Keratinocyte (primary cell): ENCODE measurements around the gene MAPK8. TPM values are rescaled to one million over a fixed set of nuclear protein-coding genes. Genes with fewer than 3 reads are reported as not detected.

Experiments used
- DNase-seq: peaks from one replicate; pipeline ENCODE4 v3.0.0-alpha.2; 2011; ENCODE audit warnings: low read depth, missing footprints, low spot score
- FAIRE-seq: peaks from 2 replicates; lab custom pipeline; 2011; peaks lifted over from hg19 to GRCh38; lab: Jason Lieb, UNC
- H2AFZ ChIP-seq: 2 replicates; pipeline ENCODE4 v1.6.0; 2012; ENCODE audit warnings: low read length, control low read depth, inconsistent platforms; ENCODE audit not compliant: control insufficient read depth
- H3K27ac ChIP-seq: 2 replicates; pipeline ENCODE4 v1.5.1; 2011; ENCODE audit warnings: low read length; ENCODE audit not compliant: control insufficient read depth, insufficient read depth
- H3K27me3 ChIP-seq: 3 replicates; pipeline ENCODE4 v1.6.0; 2011; ENCODE audit warnings: low read length; ENCODE audit not compliant: control insufficient read depth, insufficient read depth; ENCODE audit errors: extremely low read depth
- H3K36me3 ChIP-seq, 2 experiments: 2 replicates in 1 of 2; 3 replicates in 1 of 2; pipeline ENCODE4 v1.5.1; 2011; ENCODE audit warnings: low read length in 2 of 2, mild to moderate bottlenecking in 1 of 2; ENCODE audit not compliant: control insufficient read depth in 2 of 2, insufficient read depth in 2 of 2; ENCODE audit errors: extremely low read depth in 1 of 2
- H3K4me1 ChIP-seq: 3 replicates; pipeline ENCODE4 v1.5.1; 2011; ENCODE audit warnings: low read length; ENCODE audit not compliant: control insufficient read depth, insufficient read depth; ENCODE audit errors: extremely low read depth
- H3K4me2 ChIP-seq: 3 replicates; pipeline ENCODE4 v1.6.0; 2011; ENCODE audit warnings: low read depth, low read length; ENCODE audit not compliant: control insufficient read depth, insufficient read depth; ENCODE audit errors: extremely low read depth
- H3K4me3 ChIP-seq, 3 experiments: fragments of 200-600 bp in 1 of 3; sonication (generic) in 1 of 3; 2 replicates in 2 of 3; 3 replicates in 1 of 3; pipeline ENCODE4 v1.5.1; 2011 to 2016; ENCODE audit warnings: low read length in 3 of 3, mild to moderate bottlenecking in 3 of 3, control low read depth in 2 of 3, inconsistent platforms in 1 of 3, low read depth in 1 of 3, mixed read lengths in 1 of 3, mixed run types in 1 of 3, moderate library complexity in 1 of 3; ENCODE audit not compliant: control insufficient read depth in 2 of 3, insufficient read depth in 2 of 3; ENCODE audit errors: extremely low read depth in 1 of 3
- H3K79me2 ChIP-seq: 2 replicates; pipeline ENCODE4 v1.6.0; 2012; ENCODE audit warnings: low read length; ENCODE audit not compliant: control insufficient read depth, insufficient read depth
- H3K9ac ChIP-seq: 3 replicates; pipeline ENCODE4 v1.6.0; 2011; ENCODE audit warnings: low read length; ENCODE audit not compliant: control insufficient read depth, insufficient read depth; ENCODE audit errors: extremely low read depth
- H3K9me1 ChIP-seq: 3 replicates; pipeline ENCODE4 v1.6.0; 2011; ENCODE audit warnings: low read length; ENCODE audit not compliant: control insufficient read depth, insufficient read depth; ENCODE audit errors: extremely low read depth
- H3K9me3 ChIP-seq: 2 replicates; pipeline ENCODE4 v1.5.1; 2012; ENCODE audit warnings: low read depth, low read length; ENCODE audit not compliant: control insufficient read depth
- H4K20me1 ChIP-seq: 3 replicates; pipeline ENCODE4 v1.6.0; 2011; ENCODE audit warnings: low read length; ENCODE audit not compliant: control insufficient read depth, insufficient read depth; ENCODE audit errors: extremely low read depth
- CTCF ChIP-seq, 3 experiments: IDR thresholded peaks in 1 of 3; conservative IDR thresholded peaks in 1 of 3; optimal IDR thresholded peaks in 1 of 3; 2 replicates in 2 of 3; 3 replicates in 1 of 3; pipeline versions ENCODE3 to v1.5.1; 2011; ENCODE audit warnings: low read length in 3 of 3, mild to moderate bottlenecking in 3 of 3, moderate library complexity in 2 of 3, control low read depth in 1 of 3, inconsistent platforms in 1 of 3; ENCODE audit not compliant: insufficient read depth in 2 of 3; ENCODE audit errors: extremely low read depth in 1 of 3
- EZH2 ChIP-seq: IDR thresholded peaks from one replicate; pipeline ENCODE4 v1.6.1; 2012; ENCODE audit warnings: inconsistent platforms, mild to moderate bottlenecking, low read length, moderate library complexity
- dilution Hi-C: fragments of 300-500 bp; cut with MboI; formaldehyde crosslinking; loops from one replicate; pipeline ENCODE4 v1.7.0; 2020; ENCODE audit warnings: low sequenced_read_pairs; ENCODE audit not compliant: extremely low pct_ligation_motif_present
- polyA plus RNA-seq, 5 experiments: library from polyadenylated mRNA; depleted of rRNA in 3 of 5; stranded (reverse) in 3 of 5; stranded (forward) in 1 of 5; unstranded in 1 of 5; fragments of >200 nt; gene quantifications; 1 replicate in 1 of 5; 2 replicates in 3 of 5; 3 replicates in 1 of 5; pipeline versions ENCODE4 v1.2.1 to v1.2.3, GENCODE V29; 2011 to 2012; ENCODE audit warnings: missing spikeins in 2 of 5, low read depth in 1 of 5, low replicate concordance in 1 of 5

MAPK8 gene
- polyA plus RNA-seq, 1 donor (not counting 4 experiments of a cell fraction or from before 2014, with no cell fraction given): 39.8 TPM

- H3K4me3 ChIP-seq: no peak overlapping the region
- H3K4me1 ChIP-seq: peaks cover 4% of the 10 kb centered on the region
- H3K79me2 ChIP-seq: peaks cover 2% of the 10 kb centered on the region
- FAIRE-seq (no peak), DNase-seq (no peak)
- dilution Hi-C loops: no loop called here
- H4K20me1 ChIP-seq: no peaks in the 10 kb centered on the region
- H3K9me3 ChIP-seq: no peaks in the 10 kb centered on the region
- H2AFZ ChIP-seq: no peak overlapping the region
- TF ChIP-seq EZH2: no peak
- TF ChIP-seq CTCF (optimal IDR thresholded peaks at IDR 0.05 in 1 of 3, IDR thresholded peaks at IDR 0.05 in 1 of 3, conservative IDR thresholded peaks at IDR 0.05 in 1 of 3; ENCODE audit: extremely low read depth in 1 of 3, insufficient read depth in 2 of 3, low read length in 3 of 3): no peak
- no peaks in the 10 kb centered on the region for H3K27me3 ChIP-seq
- H3K27ac ChIP-seq: no peak overlapping the region
- H3K36me3 ChIP-seq: no peaks in the 10 kb centered on the region
- no peak overlapping the region for H3K9ac ChIP-seq
- H3K9me1 ChIP-seq: no peaks in the 10 kb centered on the region
- H3K4me2 ChIP-seq: no peak overlapping the region
Measured at GRCh38 chr10:48383393-48383792, 76.9 kb downstream of the MAPK8 start.

- Histone ChIP-seq H3K9me1 (no peaks in the 10 kb centered on the region), H4K20me1 (no peaks in the 10 kb centered on the region), H3K4me1 (peaks cover 4% of the 10 kb centered on the region), H3K9ac (no peak overlapping the region), H3K27me3 (no peaks in the 10 kb centered on the region), H3K4me3 (no peak overlapping the region), H3K9me3 (no peaks in the 10 kb centered on the region), H3K27ac (no peak overlapping the region), H3K4me2 (no peak overlapping the region), H3K79me2 (peaks cover 2% of the 10 kb centered on the region), H3K36me3 (no peaks in the 10 kb centered on the region), H2AFZ (no peak overlapping the region)
- dilution Hi-C loops: no loop called here
- no peak for TF ChIP-seq CTCF (optimal IDR thresholded peaks at IDR 0.05 in 1 of 3, IDR thresholded peaks at IDR 0.05 in 1 of 3, conservative IDR thresholded peaks at IDR 0.05 in 1 of 3; ENCODE audit: extremely low read depth in 1 of 3, insufficient read depth in 2 of 3, low read length in 3 of 3)
- TF ChIP-seq EZH2: no peak
- DNase-seq (no peak), FAIRE-seq (no peak)
Measured at GRCh38 chr10:48384699-48384982, 78.2 kb downstream of the MAPK8 start.
